ENCODE measurements around the gene ZNF423. TPM values are rescaled to one million over a fixed set of nuclear protein-coding genes. Genes with fewer than 3 reads are reported as not detected.
A peak's percentile ranks its signal among the peaks of the same experiment; 100 is the strongest.

ZNF423 gene
- total and polyA plus RNA-seq, 7 donors: 2.3 to 30.7 (median 14.4) TPM

DNA sequence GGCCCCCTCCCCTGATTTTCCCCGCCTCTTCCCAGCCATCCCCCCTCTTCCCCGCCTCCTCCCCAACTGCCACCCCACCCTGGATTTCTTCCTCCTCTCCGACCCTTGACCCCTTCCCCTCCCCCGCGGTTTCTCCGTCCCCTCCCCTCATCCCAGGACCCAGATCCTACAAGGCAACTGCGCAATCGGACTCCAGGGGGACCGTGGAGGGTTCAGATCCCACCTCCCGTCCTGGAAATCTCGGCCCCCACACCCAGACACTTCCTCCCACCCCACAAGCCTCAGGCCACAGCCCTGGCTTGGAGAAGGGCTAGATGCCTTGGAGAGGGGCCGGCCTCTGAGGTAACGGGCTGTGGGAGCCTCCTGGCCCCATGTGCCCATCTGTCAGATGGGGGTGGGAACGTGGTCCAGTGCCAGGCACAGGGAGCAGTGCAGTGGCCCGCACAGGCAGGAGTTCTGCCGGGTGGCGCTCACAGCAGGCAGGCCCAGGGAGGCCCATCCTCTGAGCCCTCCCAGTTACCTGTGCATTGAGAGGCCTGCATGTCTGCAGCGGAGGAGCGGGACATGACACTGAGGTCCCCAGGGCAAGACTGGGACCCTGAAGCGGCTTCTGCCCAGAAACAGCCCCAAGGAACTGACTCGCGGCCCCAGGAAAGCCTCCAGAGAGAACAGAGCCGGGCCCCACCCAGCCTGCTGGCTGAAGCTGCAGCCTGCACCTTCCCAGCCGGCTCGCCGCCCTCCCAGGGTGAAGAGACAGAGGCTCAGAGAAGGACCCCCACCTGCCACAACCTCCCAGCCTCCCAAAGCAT, 16.7 kb downstream of the ZNF423 start:
- no peaks in the 10 kb centered on the region for H3K36me3 ChIP-seq (ENCODE audit: insufficient read depth in 1 of 2, low read depth in 1 of 2)
- H3K27ac ChIP-seq: peak overlapping the region; percentile 93
- ATAC-seq (no peak), DNase-seq (peak in 1 of 2 donors; percentile 63)
- H3K4me1 ChIP-seq: peaks cover 77% of the 10 kb centered on the region
- intact Hi-C loops (cut with DNase I): no loop called here
- no peaks in the 10 kb centered on the region for H3K9me3 ChIP-seq
- TF ChIP-seq CTCF (IDR thresholded peaks at IDR 0.05): no peak
- whole genome bisulfite sequencing, 3 donors: 47 to 76% (median 53%) methylated on average over 23 to 26 of the region's 26 CpGs
- H3K27me3 ChIP-seq (ENCODE audit: insufficient read depth in 3 of 3, low read length in 2 of 3): no peaks in the 10 kb centered on the region
- peak overlapping the region; percentile 46 for H3K4me3 ChIP-seq

DNA sequence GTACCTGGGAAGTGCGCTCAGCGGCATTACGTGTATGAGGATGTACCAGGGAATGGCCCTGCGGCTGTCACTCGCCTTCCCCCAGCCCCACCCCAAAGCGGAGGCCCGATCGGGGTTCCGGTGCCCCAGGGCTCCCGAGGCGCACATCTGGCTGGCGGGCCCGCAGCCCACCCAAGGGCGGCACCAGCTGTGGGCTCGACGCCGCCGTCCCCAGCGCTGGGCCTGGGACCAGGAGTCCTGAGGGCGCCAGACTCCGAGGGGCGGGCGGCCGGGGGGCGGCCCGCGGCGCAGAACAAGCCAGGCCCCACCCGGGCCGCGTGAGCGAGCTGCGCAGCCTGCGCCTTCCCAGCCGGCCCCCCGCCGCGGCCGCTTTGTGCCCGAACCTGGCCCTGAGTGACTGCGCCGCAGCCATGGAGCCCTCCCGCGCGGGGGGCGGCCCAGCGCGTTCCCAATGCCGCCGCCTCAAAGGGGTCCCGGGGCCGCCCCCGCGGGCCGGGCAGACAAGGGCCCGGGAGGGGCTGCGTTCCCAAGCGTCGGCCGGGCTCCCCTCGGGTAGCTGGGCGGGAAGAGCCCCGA, 17.4 kb downstream of the ZNF423 start:
- WGBS, 3 donors: 32 to 54% (median 41%) methylated on average over 30 to 63 of the region's 63 CpGs
- ATAC-seq (no peak), DNase-seq (peak in 1 of 2 donors; percentile 35)
- Histone ChIP-seq H3K36me3 (ENCODE audit: insufficient read depth in 1 of 2, low read depth in 1 of 2) (no peaks in the 10 kb centered on the region), H3K27me3 (ENCODE audit: insufficient read depth in 3 of 3, low read length in 2 of 3) (no peaks in the 10 kb centered on the region), H3K27ac (peak overlapping the region; percentile 93), H3K4me3 (peak overlapping the region; percentile 46), H3K9me3 (no peaks in the 10 kb centered on the region), H3K4me1 (peaks cover 83% of the 10 kb centered on the region)
- TF ChIP-seq CTCF (IDR thresholded peaks at IDR 0.05): no peak
- intact Hi-C loops (cut with DNase I): no loop called here

DNA sequence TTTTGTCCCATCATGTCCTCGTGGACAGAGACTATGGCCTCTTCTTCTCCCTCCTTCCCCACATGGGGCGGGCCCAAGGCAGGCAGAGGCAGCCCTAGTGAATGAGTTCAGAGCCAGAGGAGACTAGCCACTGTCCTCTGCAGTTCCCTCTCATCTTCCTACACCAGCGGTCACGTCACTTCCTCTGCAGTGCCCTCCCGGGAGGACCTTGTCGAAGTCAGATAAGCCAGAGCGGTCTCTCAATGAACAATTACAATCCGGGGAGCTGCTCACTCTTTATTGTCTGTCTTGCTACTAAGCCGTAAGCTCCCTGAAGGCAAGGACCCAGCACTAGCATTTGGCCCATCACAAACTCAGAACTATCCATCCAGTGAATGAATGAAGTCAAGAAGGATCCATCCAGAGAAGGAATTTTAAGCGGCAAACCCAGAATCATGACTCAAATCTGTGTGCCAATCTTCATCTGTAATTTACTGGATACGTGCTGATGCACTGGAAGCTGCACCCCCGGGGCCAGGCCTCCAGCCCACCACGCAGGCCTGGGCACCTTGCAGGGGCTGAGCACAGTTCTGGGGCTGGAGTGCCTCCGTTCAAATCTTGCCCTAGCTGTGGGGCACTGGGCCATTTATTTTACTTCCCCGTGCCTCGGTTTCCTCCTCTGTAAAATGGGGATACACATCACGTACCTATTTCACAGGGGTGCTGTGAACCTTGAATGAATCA, 18.1 kb downstream of the ZNF423 start:
- Histone ChIP-seq H3K36me3 (ENCODE audit: insufficient read depth in 1 of 2, low read depth in 1 of 2) (no peaks in the 10 kb centered on the region), H3K4me1 (peaks cover 82% of the 10 kb centered on the region), H3K4me3 (peak overlapping the region; percentile 46), H3K9me3 (no peaks in the 10 kb centered on the region), H3K27me3 (ENCODE audit: insufficient read depth in 3 of 3, low read length in 2 of 3) (no peaks in the 10 kb centered on the region), H3K27ac (peak overlapping the region; percentile 93)
- no peak for TF ChIP-seq CTCF (IDR thresholded peaks at IDR 0.05)
- WGBS, 3 donors: 70 to 83% (median 72%) methylated on average over 17 of the region's 17 CpGs
- ATAC-seq (no peak), DNase-seq (no peak)
- intact Hi-C loops (cut with DNase I): loop anchor here in 1 of 2 donors (2.0 kb wide), 1 partner anchor 13 kb away; no protein-coding TSS in a partner anchor

DNA sequence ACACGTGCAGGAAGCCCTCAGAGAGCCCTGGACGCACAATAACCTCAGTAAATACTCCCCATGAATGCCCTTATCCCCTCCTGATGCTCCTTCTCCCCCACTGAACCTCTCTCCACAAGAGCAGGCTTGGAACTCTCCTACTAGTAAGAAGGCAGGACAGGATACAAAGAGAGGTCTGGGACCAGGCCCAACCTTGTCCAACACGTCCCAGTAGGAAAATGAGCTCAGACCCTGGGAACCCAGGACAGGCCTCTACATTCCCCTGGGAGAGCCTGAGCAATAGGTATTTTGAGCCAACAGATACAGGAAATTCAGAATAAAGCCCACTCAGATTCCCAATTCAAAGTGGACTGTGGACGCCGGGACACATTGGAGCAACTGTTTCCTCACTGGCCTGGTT, 19.2 kb downstream of the ZNF423 start:
- H3K27ac ChIP-seq: peak overlapping the region; percentile 93
- no peak for TF ChIP-seq CTCF (IDR thresholded peaks at IDR 0.05)
- 37 to 63% (median 38%) methylated on average over 5 of the region's 5 CpGs for WGBS, 3 donors
- H3K27me3 ChIP-seq (ENCODE audit: insufficient read depth in 3 of 3, low read length in 2 of 3): no peaks in the 10 kb centered on the region
- H3K4me3 ChIP-seq: no peak overlapping the region
- H3K9me3 ChIP-seq: no peaks in the 10 kb centered on the region
- no peaks in the 10 kb centered on the region for H3K36me3 ChIP-seq (ENCODE audit: insufficient read depth in 1 of 2, low read depth in 1 of 2)
- intact Hi-C loops (cut with DNase I): loop anchor here in 1 of 2 donors (2.0 kb wide), 1 partner anchor 14 kb away; no protein-coding TSS in a partner anchor
- H3K4me1 ChIP-seq: peaks cover 89% of the 10 kb centered on the region
- DNase-seq (peak in 1 of 2 donors; percentile 39), ATAC-seq (no peak)

Data from psoas muscle (tissue), 8 donors.